ENCODE data around the gene RAB44. TPM values are rescaled to one million over a fixed set of nuclear protein-coding genes. Genes with fewer than 3 reads are reported as not detected.

Gene RAB44
- total and polyA plus RNA-seq, 2 donors (not counting 1 experiment from before 2014, with no cell fraction given) = 0.15 to 0.16 TPM

DNA sequence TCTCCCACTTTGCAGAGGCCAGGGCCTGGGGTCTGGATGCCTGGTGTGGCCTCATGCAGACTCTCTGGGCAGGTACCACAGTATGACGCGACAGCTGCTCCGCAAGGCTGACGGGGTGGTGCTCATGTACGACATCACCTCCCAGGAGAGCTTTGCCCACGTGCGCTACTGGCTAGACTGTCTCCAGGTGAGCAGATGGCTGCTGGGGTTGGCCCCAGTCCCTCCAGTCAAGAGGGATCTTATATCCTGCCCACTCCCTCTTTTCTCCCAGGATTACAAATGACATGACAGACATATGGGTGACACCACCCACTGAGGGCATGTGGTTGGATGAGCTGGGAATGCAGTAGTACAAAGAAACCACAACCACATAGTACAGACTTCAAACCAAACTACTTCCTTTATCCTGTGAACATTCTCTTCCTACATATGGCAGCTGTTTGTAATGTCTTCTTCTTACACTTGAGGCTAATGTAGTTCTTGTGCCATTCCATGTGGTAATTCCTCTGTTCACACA is 29.9 kb downstream of the RAB44 start:
- Histone ChIP-seq H3K79me2 (ENCODE audit: control insufficient read depth, insufficient read depth, low read length) (no peaks in the 10 kb centered on the region), H3K27me3 (replicated peaks in 1 of 4; ENCODE audit: control extremely low read depth in 1 of 4, control insufficient read depth in 3 of 4, insufficient read depth in 4 of 4, low read length in 3 of 4) (no peaks in the 10 kb centered on the region), H3K4me1 (ENCODE audit: control insufficient read depth in 2 of 2, insufficient read depth in 2 of 2, low read length in 2 of 2) (peaks cover 39 to 41% of the 10 kb centered on the region in 2 donors), H3K36me3 (replicated peaks in 1 of 2; ENCODE audit: control extremely low read depth in 1 of 2, control insufficient read depth in 1 of 2, extremely low read depth in 1 of 2, insufficient read depth in 2 of 2, low read length in 1 of 2) (no peaks in the 10 kb centered on the region), H3K9ac (ENCODE audit: low read length) (no peak overlapping the region), H3K4me2 (replicated peaks; ENCODE audit: low read depth, low read length, poor library complexity, severe bottlenecking) (no peak overlapping the region), H4K20me1 (ENCODE audit: control insufficient read depth, insufficient read depth, low read length, poor library complexity, severe bottlenecking) (no peaks in the 10 kb centered on the region), H3K27ac (ENCODE audit: low read length in 2 of 2) (no peak overlapping the region), H3K4me3 (ENCODE audit: control extremely low read depth in 1 of 5, extremely low read depth in 1 of 5, insufficient read depth in 1 of 5, low read depth in 2 of 5, low read length in 4 of 5) (no peak overlapping the region), H2AFZ (ENCODE audit: insufficient read depth, low read depth, low read length, poor library complexity, severe bottlenecking) (no peak overlapping the region), H3K9me3 (ENCODE audit: control extremely low read depth in 1 of 3, control insufficient read depth in 2 of 3, insufficient read depth in 1 of 3, low read length in 2 of 3) (peaks cover 0 to 4% (median 0%) of the 10 kb centered on the region in 3 donors)
- Mint-ChIP-seq H3K4me1 (peaks cover 47% of the 10 kb centered on the region), H3K9me3 (ENCODE audit: insufficient read depth) (no peaks in the 10 kb centered on the region), H3K27ac (no peak overlapping the region), H3K27me3 (no peaks in the 10 kb centered on the region), H3K4me3 (no peak overlapping the region)
- POLR2A ChIA-PET = no interaction called here
- intact Hi-C loops (cut with micrococcal nuclease) = no loop called here
- CTCF ChIA-PET = interaction anchor here (1.2 to 11.6 kb wide), 5 partner anchors 25 to 113 kb away, joined by 3 to 88 read pairs (median 4); partner anchors contain the start of gene CDKN1A
- TF ChIP-seq EZH2 (IDR thresholded peaks at IDR 0.05; ENCODE audit: borderline replicate concordance, insufficient read depth, low read depth, low read length, poor library complexity, severe bottlenecking) = no peak
- TF ChIP-seq, protein P1, sequence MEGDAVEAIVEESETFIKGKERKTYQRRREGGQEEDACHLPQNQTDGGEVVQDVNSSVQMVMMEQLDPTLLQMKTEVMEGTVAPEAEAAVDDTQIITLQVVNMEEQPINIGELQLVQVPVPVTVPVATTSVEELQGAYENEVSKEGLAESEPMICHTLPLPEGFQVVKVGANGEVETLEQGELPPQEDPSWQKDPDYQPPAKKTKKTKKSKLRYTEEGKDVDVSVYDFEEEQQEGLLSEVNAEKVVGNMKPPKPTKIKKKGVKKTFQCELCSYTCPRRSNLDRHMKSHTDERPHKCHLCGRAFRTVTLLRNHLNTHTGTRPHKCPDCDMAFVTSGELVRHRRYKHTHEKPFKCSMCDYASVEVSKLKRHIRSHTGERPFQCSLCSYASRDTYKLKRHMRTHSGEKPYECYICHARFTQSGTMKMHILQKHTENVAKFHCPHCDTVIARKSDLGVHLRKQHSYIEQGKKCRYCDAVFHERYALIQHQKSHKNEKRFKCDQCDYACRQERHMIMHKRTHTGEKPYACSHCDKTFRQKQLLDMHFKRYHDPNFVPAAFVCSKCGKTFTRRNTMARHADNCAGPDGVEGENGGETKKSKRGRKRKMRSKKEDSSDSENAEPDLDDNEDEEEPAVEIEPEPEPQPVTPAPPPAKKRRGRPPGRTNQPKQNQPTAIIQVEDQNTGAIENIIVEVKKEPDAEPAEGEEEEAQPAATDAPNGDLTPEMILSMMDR (IDR thresholded peaks at IDR 0.05) = no peak
- 78% methylated on average over 7 of the region's 7 CpGs for WGBS (ENCODE audit: insufficient coverage)
- ATAC-seq (ENCODE audit: low read depth) = peak; percentile 25
- DNase-seq = peak; percentile 46

GRCh38 chr6:36728289-36729160 is 30.9 kb downstream of the RAB44 start:
- no peaks in the 10 kb centered on the region for H3K36me3 ChIP-seq (replicated peaks in 1 of 2; ENCODE audit: control extremely low read depth in 1 of 2, control insufficient read depth in 1 of 2, extremely low read depth in 1 of 2, insufficient read depth in 2 of 2, low read length in 1 of 2)
- H3K9ac ChIP-seq (ENCODE audit: low read length) = no peak overlapping the region
- 92% methylated on average over 11 of the region's 11 CpGs for WGBS (ENCODE audit: insufficient coverage)
- no peaks in the 10 kb centered on the region for H3K79me2 ChIP-seq (ENCODE audit: control insufficient read depth, insufficient read depth, low read length)
- no peak for DNase-seq
- Mint-ChIP-seq H3K4me1 (peaks cover 47% of the 10 kb centered on the region), H3K27me3 (no peaks in the 10 kb centered on the region), H3K4me3 (no peak overlapping the region), H3K27ac (peak overlapping the region; percentile 37), H3K9me3 (ENCODE audit: insufficient read depth) (no peaks in the 10 kb centered on the region)
- H4K20me1 ChIP-seq (ENCODE audit: control insufficient read depth, insufficient read depth, low read length, poor library complexity, severe bottlenecking) = no peaks in the 10 kb centered on the region
- ChIA-PET POLR2A (no interaction called here), CTCF (interaction anchor here (1.3 to 11.6 kb wide), 4 partner anchors 30 to 114 kb away, joined by 3 to 88 read pairs (median 6); partner anchors contain the start of gene CDKN1A)
- no peak for TF ChIP-seq EZH2 (IDR thresholded peaks at IDR 0.05; ENCODE audit: borderline replicate concordance, insufficient read depth, low read depth, low read length, poor library complexity, severe bottlenecking)
- TF ChIP-seq, protein P1 (IDR thresholded peaks at IDR 0.05) = no peak
- no peaks in the 10 kb centered on the region for H3K27me3 ChIP-seq (replicated peaks in 1 of 4; ENCODE audit: control extremely low read depth in 1 of 4, control insufficient read depth in 3 of 4, insufficient read depth in 4 of 4, low read length in 3 of 4)
- no peak overlapping the region for H3K4me2 ChIP-seq (replicated peaks; ENCODE audit: low read depth, low read length, poor library complexity, severe bottlenecking)
- H2AFZ ChIP-seq (ENCODE audit: insufficient read depth, low read depth, low read length, poor library complexity, severe bottlenecking) = no peak overlapping the region
- no peak for ATAC-seq (ENCODE audit: low read depth)
- H3K4me3 ChIP-seq (ENCODE audit: control extremely low read depth in 1 of 5, extremely low read depth in 1 of 5, insufficient read depth in 1 of 5, low read depth in 2 of 5, low read length in 4 of 5) = no peak overlapping the region
- intact Hi-C loops (cut with micrococcal nuclease) = no loop called here
- H3K27ac ChIP-seq (ENCODE audit: low read length in 2 of 2) = no peak overlapping the region
- H3K9me3 ChIP-seq (ENCODE audit: control extremely low read depth in 1 of 3, control insufficient read depth in 2 of 3, insufficient read depth in 1 of 3, low read length in 2 of 3) = peaks cover 0 to 4% (median 0%) of the 10 kb centered on the region in 3 donors
- peaks cover 39 to 41% of the 10 kb centered on the region in 2 donors for H3K4me1 ChIP-seq (ENCODE audit: control insufficient read depth in 2 of 2, insufficient read depth in 2 of 2, low read length in 2 of 2)
